Activated T-helper 1 cell treated with anti-CD3 and anti-CD28 coated beads, Interleukin-12 subunit alpha, Interleukin-12 subunit beta, Interleukin-2, Interleukin-4 antibody, amounts not matched to agents 30 ng/mL and 10 ng/mL and 1 ng/mL, durations not matched to agents 14 hours and 24 hours and 36 hours (primary cell): ENCODE data around the gene TBC1D14. TPM values are rescaled to one million over a fixed set of nuclear protein-coding genes. Genes with fewer than 3 reads are reported as not detected.
"Not testable (repeated sequence)": the region's sequence is repeated elsewhere in the genome, so short reads cannot be mapped to it uniquely, and the experiment has no call there.

Source experiments
- DNase-seq: peaks from one replicate; pipeline ENCODE4 v3.0.0; 2021; ENCODE audit warnings: low spot score
- H3K27ac Mint-ChIP-seq: one replicate; pipeline ENCODE4 v1.8.0; 2021; ENCODE audit warnings: mild to moderate bottlenecking, mixed read lengths
- H3K27me3 Mint-ChIP-seq: one replicate; pipeline ENCODE4 v1.8.0; 2022; ENCODE audit warnings: mild to moderate bottlenecking, moderate library complexity, mixed read lengths; ENCODE audit not compliant: insufficient read depth
- H3K36me3 Mint-ChIP-seq: one replicate; pipeline ENCODE4 v1.8.0; 2021; ENCODE audit warnings: low read depth, mixed read lengths
- H3K4me1 Mint-ChIP-seq: one replicate; pipeline ENCODE4 v1.8.0; 2021; ENCODE audit warnings: low read depth, mixed read lengths
- H3K4me3 Mint-ChIP-seq: one replicate; pipeline ENCODE4 v1.8.0; 2021; ENCODE audit warnings: mild to moderate bottlenecking, moderate library complexity, mixed read lengths
- H3K9me3 Mint-ChIP-seq: one replicate; pipeline ENCODE4 v1.8.0; 2021; ENCODE audit warnings: mixed read lengths
- intact Hi-C: fragments of 100-400 bp; cut with micrococcal nuclease; formaldehyde crosslinking; loops from one replicate; pipeline ENCODE4 v1.15.1; 2024
- total RNA-seq: library from RNA; stranded (reverse); gene quantifications from 2 replicates; pipeline ENCODE4 v1.2.3, GENCODE V29; 2022

TBC1D14 gene
- total RNA-seq, 1 donor from 2014 or later: 59.7 TPM

GRCh38 chr4:6969826-6970800, 60.5 kb downstream of the TBC1D14 start:
- Mint-ChIP-seq H3K4me3 (no peak overlapping the region), H3K4me1 (peaks cover 19% of the 10 kb centered on the region), H3K36me3 (peaks cover 19% of the 10 kb centered on the region), H3K9me3 (no peaks in the 10 kb centered on the region), H3K27me3 (no peaks in the 10 kb centered on the region), H3K27ac (no peak overlapping the region)
- intact Hi-C loops: no loop called here
- no peak for DNase-seq

- Mint-ChIP-seq H3K4me3 (no peak overlapping the region), H3K27ac (no peak overlapping the region), H3K4me1 (peaks cover 13% of the 10 kb centered on the region), H3K9me3 (no peaks in the 10 kb centered on the region), H3K27me3 (no peaks in the 10 kb centered on the region), H3K36me3 (peaks cover 24% of the 10 kb centered on the region)
- no peak for DNase-seq
- intact Hi-C loops: no loop called here
These were observed 62.1 kb downstream of the TBC1D14 start for GRCh38 chr4:6971536-6972374.

- no peaks in the 10 kb centered on the region for H3K27me3 Mint-ChIP-seq
- peaks cover 13% of the 10 kb centered on the region for H3K4me1 Mint-ChIP-seq
- H3K4me3 Mint-ChIP-seq: no peak overlapping the region
- DNase-seq: no peak
- intact Hi-C loops: no loop called here
- peaks cover 20% of the 10 kb centered on the region for H3K36me3 Mint-ChIP-seq
- no peaks in the 10 kb centered on the region for H3K9me3 Mint-ChIP-seq
- no peak overlapping the region for H3K27ac Mint-ChIP-seq
These were observed 62.7 kb downstream of the TBC1D14 start for GRCh38 chr4:6972375-6972650.

- intact Hi-C loops: no loop called here
- Mint-ChIP-seq H3K4me3 (no peak overlapping the region), H3K4me1 (peaks cover 13% of the 10 kb centered on the region), H3K27ac (peak overlapping the region; percentile 59), H3K9me3 (no peaks in the 10 kb centered on the region), H3K27me3 (no peaks in the 10 kb centered on the region), H3K36me3 (peaks cover 19% of the 10 kb centered on the region)
- DNase-seq: no peak
These were observed 63.3 kb downstream of the TBC1D14 start for GRCh38 chr4:6972911-6973310.

GRCh38 chr4:6974138-6974848, 64.7 kb downstream of the TBC1D14 start:
- Mint-ChIP-seq H3K27ac (no peak overlapping the region), H3K4me1 (peaks cover 13% of the 10 kb centered on the region), H3K27me3 (no peaks in the 10 kb centered on the region), H3K9me3 (no peaks in the 10 kb centered on the region), H3K4me3 (no peak overlapping the region), H3K36me3 (peaks cover 17% of the 10 kb centered on the region)
- intact Hi-C loops: loop anchor here (1.0 kb wide), 3 partner anchors 12 to 96 kb away; partner anchors contain the start of gene TADA2B
- peak; percentile 70 for DNase-seq

GRCh38 chr4:6977846-6978245, 68.2 kb downstream of the TBC1D14 start:
- H3K27ac Mint-ChIP-seq, intact Hi-C loops: not testable (repeated sequence)

GRCh38 chr4:6983544-6984142, 74.0 kb downstream of the TBC1D14 start:
- intact Hi-C loops: no loop called here
- Mint-ChIP-seq H3K27me3 (no peaks in the 10 kb centered on the region), H3K36me3 (peaks cover 18% of the 10 kb centered on the region), H3K4me1 (peaks cover 58% of the 10 kb centered on the region), H3K27ac (no peak overlapping the region), H3K4me3 (no peak overlapping the region), H3K9me3 (no peaks in the 10 kb centered on the region)
- DNase-seq: no peak

More at GRCh38 chr4:6977846-6978245, 68.2 kb downstream of the TBC1D14 start:
- not testable (repeated sequence) for H3K27me3 Mint-ChIP-seq, DNase-seq, H3K4me3 Mint-ChIP-seq, H3K9me3 Mint-ChIP-seq
- peaks cover 22% of the 10 kb centered on the region for H3K36me3 Mint-ChIP-seq
- H3K4me1 Mint-ChIP-seq: peaks cover 22% of the 10 kb centered on the region

GRCh38 chr4:6984612-6985425, 75.2 kb downstream of the TBC1D14 start:
- no peaks in the 10 kb centered on the region for H3K9me3 Mint-ChIP-seq
- intact Hi-C loops: no loop called here

GRCh38 chr4:6986072-6986780, 76.6 kb downstream of the TBC1D14 start:
- Mint-ChIP-seq H3K27me3 (no peaks in the 10 kb centered on the region), H3K4me1 (peaks cover 80% of the 10 kb centered on the region), H3K4me3 (peak overlapping the region; percentile 94), H3K36me3 (peaks cover 11% of the 10 kb centered on the region), H3K27ac (peak overlapping the region; percentile 94), H3K9me3 (no peaks in the 10 kb centered on the region)
- DNase-seq: no peak
- intact Hi-C loops: loop anchor here (1.0 to 2.0 kb wide), 5 partner anchors 12 to 411 kb away; partner anchors contain the start of genes MAN2B2, MRFAP1 and MRFAP1L1

More at GRCh38 chr4:6984612-6985425, 75.2 kb downstream of the TBC1D14 start:
- H3K4me1 Mint-ChIP-seq: peaks cover 70% of the 10 kb centered on the region
- DNase-seq: no peak
- H3K27me3 Mint-ChIP-seq: no peaks in the 10 kb centered on the region
- peaks cover 15% of the 10 kb centered on the region for H3K36me3 Mint-ChIP-seq
- H3K27ac Mint-ChIP-seq: peak overlapping the region; percentile 50
- H3K4me3 Mint-ChIP-seq: peak overlapping the region; percentile 94

GRCh38 chr4:6986781-6987587, 77.4 kb downstream of the TBC1D14 start:
- Mint-ChIP-seq H3K4me3 (peak overlapping the region; percentile 100), H3K36me3 (peaks cover 6% of the 10 kb centered on the region), H3K27ac (peak overlapping the region; percentile 94), H3K9me3 (no peaks in the 10 kb centered on the region), H3K27me3 (no peaks in the 10 kb centered on the region), H3K4me1 (peaks cover 83% of the 10 kb centered on the region)
- peak; percentile 94 for DNase-seq
- intact Hi-C loops: loop anchor here (1.0 to 2.0 kb wide), 14 partner anchors 12 to 412 kb away; partner anchors contain the start of genes BLOC1S4, GRPEL1, MAN2B2 and MRFAP1
